Measurements from ENCODE around the gene SHANK2.

The SHANK2 gene

GRCh38 chr11:71252269-71252769 lies at the start of gene SHANK2:
Gene SHANK2 (minus strand): TSS chr11:71252577. CDS start chr11:71147326, 105,251 bp downstream.
- DNase-seq (ENCODE audit: low read depth, low spot score), result no peak

- DNase-seq (ENCODE audit: low read depth, low spot score), result no peak
These were observed 49.6 kb upstream of the SHANK2 start for GRCh38 chr11:71301858-71302533.

- DNase-seq (ENCODE audit: low read depth, low spot score), result no peak
These were observed 48.9 kb upstream of the SHANK2 start for GRCh38 chr11:71301046-71301857.

- DNase-seq (ENCODE audit: low read depth, low spot score), result no peak
These were observed 47.8 kb upstream of the SHANK2 start for GRCh38 chr11:71300187-71300586.

- DNase-seq (ENCODE audit: low read depth, low spot score), result no peak
These were observed 46.4 kb upstream of the SHANK2 start for GRCh38 chr11:71298761-71299181.

GRCh38 chr11:71298016-71298550 lies 45.7 kb upstream of the SHANK2 start:
- no peak for DNase-seq (ENCODE audit: low read depth, low spot score)

- DNase-seq (ENCODE audit: low read depth, low spot score), result no peak
These were observed 42.6 kb upstream of the SHANK2 start for GRCh38 chr11:71294846-71295600.

- DNase-seq (ENCODE audit: low read depth, low spot score), result no peak
These were observed 41.8 kb upstream of the SHANK2 start for GRCh38 chr11:71293961-71294782.

- DNase-seq (ENCODE audit: low read depth, low spot score), result peak; percentile 94
These were observed 34.6 kb upstream of the SHANK2 start for GRCh38 chr11:71286701-71287643.

- DNase-seq (ENCODE audit: low read depth, low spot score), result no peak
These were observed 32.7 kb upstream of the SHANK2 start for GRCh38 chr11:71285111-71285510.

- no peak for DNase-seq (ENCODE audit: low read depth, low spot score)
These were observed 32.2 kb upstream of the SHANK2 start for GRCh38 chr11:71284525-71285092.

GRCh38 chr11:71283971-71284441 lies 31.6 kb upstream of the SHANK2 start:
- DNase-seq (ENCODE audit: low read depth, low spot score), result no peak

GRCh38 chr11:71282581-71283351 lies 30.4 kb upstream of the SHANK2 start:
- no peak for DNase-seq (ENCODE audit: low read depth, low spot score)

GRCh38 chr11:71281831-71282230 lies 29.5 kb upstream of the SHANK2 start:
- no peak for DNase-seq (ENCODE audit: low read depth, low spot score)

- DNase-seq (ENCODE audit: low read depth, low spot score), result no peak
These were observed 28.8 kb upstream of the SHANK2 start for GRCh38 chr11:71281204-71281603.

GRCh38 chr11:71279916-71280645 lies 27.7 kb upstream of the SHANK2 start:
- no peak for DNase-seq (ENCODE audit: low read depth, low spot score)

GRCh38 chr11:71272161-71272560 lies 19.8 kb upstream of the SHANK2 start:
- no peak for DNase-seq (ENCODE audit: low read depth, low spot score)

All from brain pericyte (primary cell).